ENCODE results near the gene UPK1A.

GRCh38 chr19:35673121-35673804 is 6.9 kb downstream of the UPK1A start:
- TF ChIP-seq CTCF (IDR thresholded peaks at IDR 0.05), result no peak
- TF ChIP-seq POLR2A (IDR thresholded peaks at IDR 0.05), result no peak

Data from right lobe of liver (tissue), 4 donors.